GM18517 (cell line): ENCODE results near the gene TMEM248.
"Not testable (repeated sequence)": the region's sequence is repeated elsewhere in the genome, so short reads cannot be mapped to it uniquely, and the experiment has no call there.

Experiments used
- ATAC-seq: cut with Tn5 transposase; IDR thresholded peaks from one replicate; pipeline ENCODE4 v1.9.1; 2021; ENCODE audit warnings: mild to moderate bottlenecking, moderate library complexity; ENCODE audit not compliant: unreplicated experiment

Gene TMEM248, protein sequence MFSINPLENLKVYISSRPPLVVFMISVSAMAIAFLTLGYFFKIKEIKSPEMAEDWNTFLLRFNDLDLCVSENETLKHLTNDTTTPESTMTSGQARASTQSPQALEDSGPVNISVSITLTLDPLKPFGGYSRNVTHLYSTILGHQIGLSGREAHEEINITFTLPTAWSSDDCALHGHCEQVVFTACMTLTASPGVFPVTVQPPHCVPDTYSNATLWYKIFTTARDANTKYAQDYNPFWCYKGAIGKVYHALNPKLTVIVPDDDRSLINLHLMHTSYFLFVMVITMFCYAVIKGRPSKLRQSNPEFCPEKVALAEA

DNA sequence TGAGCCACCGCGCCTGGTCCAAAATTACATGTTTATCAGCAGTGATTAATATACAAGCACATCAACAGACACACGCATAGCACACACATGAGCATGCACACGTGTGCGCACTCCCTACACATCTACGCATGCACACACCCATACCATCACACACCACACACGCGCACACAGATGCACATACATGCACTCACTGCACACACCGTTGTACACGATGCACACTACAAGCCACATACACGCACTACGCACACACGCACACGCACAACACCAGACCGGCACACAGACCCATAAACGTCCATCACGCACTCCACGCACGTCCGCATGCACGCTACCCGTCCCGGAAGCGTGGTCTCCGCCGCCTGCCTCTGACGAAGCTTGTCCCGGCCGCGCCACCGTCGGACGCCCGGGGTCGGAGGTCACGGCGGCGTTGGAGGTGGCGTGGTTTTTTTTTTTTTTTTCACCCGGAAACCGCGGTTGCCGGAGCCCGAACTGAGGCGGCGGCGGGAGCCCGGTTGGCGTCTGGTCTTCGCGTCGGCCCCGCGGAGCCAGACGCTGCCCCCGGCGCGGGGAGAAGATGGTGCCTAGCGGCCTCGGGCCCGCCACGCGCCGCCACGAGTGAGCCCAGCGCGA, at the start of gene TMEM248:
Gene TMEM248, plus strand, starts transcription at position 457 of the 627 bp plus-strand sequence. CDS start 20,641 bp downstream, outside the sequence.
- peak; percentile 72 for ATAC-seq

DNA sequence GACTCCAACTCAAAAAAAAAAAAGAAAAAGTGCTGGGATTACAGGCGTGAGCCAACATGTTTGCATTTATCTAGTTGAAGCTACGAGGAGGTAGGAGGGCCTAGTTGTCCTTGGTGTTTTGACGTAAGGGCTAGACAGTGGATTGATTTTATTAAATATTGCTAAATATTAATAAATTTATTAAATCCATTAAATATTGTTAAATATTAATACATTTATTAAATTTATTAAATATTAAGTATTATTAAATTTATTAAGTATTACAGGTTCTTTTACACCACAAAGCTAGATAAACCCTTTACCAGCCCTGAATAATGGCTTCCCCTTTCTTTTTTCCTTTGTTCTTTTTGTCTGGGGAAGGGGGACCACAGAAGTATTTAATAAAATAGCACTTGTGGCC, 47.5 kb upstream of the TMEM248 start:
- no peak for ATAC-seq

DNA sequence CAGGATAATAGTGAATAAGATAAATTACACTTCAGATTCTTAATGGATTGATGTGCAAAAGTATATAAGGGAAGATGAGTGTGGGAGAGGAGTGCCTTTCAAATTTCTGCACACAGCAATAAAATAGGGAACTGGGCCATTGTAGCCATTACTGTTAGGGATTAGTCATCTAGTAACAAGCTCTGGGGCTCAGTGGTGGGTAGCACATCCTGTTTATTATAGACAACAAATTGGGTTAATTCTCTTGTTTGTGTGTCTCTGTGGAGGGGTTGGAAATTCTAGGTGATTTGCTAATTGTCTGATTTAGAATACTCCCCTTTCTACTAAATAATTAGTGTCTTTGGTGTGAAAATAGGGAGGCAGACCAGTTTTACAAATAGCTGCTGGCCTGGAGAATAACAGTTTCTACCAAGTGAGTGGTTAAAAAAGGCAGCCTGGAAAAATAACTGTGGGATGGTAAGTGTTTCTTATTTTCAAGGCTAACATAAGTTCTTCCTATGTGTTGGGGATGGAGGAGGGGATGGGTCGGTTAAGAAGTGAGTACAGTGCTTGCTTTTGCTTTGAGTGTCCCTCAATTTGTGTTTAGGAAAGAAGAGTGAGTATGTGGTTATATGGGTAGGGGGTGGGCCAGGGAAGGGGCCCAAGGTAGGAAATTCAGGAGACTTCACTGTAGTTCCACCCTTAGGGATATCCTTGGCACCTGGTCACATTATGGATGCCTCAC, 43.3 kb upstream of the TMEM248 start:
- ATAC-seq, result peak; percentile 95

DNA sequence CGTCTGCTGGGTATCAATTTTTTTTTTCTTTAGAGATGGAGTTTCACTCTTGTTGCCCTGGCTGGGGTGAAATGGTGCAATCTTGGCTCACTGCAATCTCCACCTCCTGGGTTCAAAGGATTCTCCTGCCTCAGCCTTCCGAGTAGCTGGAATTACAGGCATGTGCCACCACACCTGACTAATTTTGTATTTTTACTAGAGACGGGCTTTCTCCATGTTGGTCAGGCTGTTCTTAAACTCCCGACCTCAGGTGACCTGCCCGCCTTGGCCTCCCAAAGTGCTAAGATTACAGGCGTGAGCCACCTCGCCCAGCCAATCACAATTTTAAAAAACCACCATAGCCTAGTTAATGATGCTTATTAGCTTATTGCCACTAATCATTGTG, 42.7 kb upstream of the TMEM248 start:
- not testable (repeated sequence) for ATAC-seq

DNA sequence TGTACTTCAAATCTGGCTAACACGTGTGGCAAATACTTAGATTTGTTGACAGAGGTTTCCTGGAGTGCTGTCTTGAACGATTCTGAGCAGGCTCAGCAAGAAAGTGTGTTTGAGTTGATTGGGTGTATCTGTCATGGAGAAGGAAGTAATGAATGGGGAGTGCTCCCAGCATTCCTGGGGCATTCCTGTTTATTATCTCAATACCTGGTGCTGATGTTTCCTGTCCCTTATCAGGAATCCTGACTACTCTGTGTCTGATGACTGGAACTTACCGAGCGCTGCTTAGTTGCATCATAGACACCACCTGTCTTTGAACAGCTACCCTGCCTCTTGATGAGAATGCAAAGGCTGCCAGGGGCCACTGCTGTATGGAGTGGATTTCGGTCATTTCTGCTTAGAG, 41.0 kb upstream of the TMEM248 start:
- ATAC-seq, result no peak

DNA sequence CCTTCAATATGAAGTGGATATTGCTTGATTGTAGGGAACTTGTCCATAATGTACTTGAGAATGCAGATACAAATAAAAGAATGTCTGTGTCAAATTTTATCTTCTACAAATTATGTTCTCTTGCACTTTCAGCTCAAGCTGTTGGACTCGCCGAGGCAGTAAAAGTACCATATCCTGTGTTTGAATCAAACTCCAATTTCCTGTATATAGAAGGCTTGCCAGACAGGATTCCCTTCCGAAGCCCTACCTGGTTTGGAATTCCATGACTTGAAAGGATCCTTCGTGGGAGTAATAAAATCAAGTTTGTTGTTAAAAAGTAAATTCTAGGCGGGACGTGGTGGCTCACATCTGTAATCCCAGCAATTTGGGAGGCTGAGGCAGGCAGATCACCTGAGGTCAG, 40.4 kb upstream of the TMEM248 start:
- not testable (repeated sequence) for ATAC-seq

DNA sequence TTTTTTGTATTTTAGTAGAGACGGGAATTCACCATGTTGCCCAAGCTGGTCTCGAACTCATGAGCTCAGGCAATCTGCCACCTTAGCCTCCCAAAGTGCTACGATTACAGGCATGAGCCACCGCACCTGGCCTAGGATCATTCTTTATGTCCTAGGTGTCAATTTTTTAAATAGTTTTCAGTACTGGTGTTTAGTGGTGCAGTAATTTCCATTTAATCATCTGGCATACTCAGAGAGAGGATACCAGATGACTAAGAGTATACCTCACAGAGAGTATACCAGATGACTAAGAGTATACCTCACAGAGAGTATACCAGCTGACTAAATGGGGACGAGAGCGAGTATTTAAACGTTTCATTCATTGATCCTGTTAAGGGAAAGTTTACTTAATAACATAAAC, 37.3 kb upstream of the TMEM248 start:
- ATAC-seq, result no peak

DNA sequence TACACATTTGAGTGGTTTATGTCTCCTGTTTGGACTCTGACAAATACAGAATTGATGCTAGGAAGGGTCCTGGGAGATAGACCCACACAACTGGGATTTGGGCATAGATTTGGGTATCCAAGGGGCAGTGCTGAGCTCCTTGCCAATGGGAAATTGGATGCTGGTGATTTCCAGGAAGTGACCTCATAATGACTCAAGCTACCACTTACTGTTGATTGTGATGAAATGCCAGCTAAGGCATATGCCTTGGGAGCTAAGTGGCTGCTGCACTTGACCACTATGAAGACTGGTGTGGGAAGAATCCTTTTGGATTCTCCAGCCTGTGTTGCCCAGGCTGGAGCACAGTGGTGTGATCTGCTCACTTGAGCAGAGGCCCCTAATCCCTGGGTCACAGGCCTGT, 36.5 kb upstream of the TMEM248 start:
- not testable (repeated sequence) for ATAC-seq

DNA sequence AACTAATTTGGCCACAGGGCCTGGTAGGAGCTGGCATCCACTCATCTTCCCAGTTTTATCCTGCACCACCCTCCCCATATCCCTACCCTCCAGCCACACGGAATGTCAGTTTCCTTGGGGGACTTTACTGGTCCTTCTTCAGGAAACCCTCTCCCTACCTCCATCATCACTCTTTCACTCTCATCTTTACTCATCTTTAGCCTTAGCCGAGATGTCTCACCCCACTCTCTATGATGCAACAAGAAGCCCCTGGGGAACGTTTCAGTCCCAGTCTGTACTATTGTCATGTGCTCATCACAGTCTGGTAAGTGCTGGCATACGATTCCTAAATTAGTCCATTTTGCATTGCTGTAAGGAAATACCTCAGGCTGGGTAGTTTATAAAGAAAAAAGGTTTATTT, 34.9 kb upstream of the TMEM248 start:
- peak; percentile 77 for ATAC-seq

DNA sequence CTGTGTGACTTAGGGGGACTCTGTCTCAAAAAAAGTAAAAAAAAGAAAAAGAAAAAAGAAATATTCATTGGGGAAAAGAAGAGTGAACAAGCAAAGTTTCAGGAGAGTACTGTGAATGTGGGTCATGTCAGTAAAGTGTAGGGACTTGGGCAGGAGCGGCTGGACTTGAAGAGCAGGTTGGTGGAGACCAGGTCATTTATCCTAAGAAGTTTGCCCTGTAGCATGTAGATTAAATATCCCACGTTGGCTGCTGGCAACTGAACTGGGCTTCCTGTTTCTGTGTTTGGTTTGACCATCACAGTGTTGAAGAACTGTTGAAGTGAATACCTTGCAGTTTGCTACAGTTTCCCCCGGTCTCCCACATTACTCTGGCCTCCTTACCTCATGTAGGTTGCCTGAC, 32.8 kb upstream of the TMEM248 start:
- not testable (repeated sequence) for ATAC-seq

DNA sequence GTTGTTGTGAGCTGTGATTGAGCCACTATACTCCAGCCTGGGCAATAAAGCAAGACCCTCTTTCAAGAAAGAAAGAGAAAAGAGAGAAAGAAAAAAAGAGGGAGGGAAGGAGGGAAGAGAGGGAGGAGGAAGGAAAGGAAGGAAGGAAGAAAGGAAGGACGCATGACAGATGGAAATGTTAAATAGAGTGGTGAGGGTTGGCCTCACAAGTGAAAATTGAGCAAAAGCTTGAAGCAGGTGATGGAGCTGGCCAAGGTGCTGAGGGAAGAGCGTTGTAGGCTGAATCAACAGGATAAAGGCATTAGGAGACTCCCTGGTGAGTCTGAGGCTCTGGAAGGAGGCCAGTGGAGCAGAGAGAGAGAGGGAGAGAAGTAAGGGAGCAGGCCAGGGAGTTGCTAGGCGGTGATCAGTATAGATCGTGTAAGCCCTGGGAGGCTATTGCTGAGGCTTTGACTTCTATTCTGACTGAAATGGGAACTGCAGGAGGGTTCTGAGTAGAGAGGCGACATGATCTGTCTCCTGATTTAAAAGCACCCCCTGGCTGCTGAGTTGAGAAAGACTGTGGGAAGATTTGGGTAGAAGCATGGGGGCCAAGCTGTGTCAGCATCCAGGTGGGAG, 26.5 kb upstream of the TMEM248 start:
- no peak for ATAC-seq

DNA sequence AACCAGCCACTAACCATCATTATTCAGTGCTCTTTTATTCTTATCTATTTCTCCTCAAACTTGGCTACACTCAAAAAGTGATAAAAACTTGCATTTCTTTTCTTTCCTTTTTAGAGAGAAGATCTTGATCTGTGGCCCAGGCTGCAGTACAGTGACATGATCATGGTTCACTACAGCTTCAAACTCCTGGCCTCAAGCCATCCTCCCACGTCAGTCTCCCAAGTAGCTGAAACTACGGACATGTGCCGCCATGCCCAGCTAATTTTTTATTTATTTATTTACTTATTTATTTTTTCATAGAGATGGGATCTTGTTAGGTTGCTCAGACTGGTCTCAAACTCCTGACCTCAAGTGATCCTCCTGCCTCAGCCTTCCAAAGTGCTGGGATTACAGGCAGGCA, 24.6 kb upstream of the TMEM248 start:
- ATAC-seq, result no peak

DNA sequence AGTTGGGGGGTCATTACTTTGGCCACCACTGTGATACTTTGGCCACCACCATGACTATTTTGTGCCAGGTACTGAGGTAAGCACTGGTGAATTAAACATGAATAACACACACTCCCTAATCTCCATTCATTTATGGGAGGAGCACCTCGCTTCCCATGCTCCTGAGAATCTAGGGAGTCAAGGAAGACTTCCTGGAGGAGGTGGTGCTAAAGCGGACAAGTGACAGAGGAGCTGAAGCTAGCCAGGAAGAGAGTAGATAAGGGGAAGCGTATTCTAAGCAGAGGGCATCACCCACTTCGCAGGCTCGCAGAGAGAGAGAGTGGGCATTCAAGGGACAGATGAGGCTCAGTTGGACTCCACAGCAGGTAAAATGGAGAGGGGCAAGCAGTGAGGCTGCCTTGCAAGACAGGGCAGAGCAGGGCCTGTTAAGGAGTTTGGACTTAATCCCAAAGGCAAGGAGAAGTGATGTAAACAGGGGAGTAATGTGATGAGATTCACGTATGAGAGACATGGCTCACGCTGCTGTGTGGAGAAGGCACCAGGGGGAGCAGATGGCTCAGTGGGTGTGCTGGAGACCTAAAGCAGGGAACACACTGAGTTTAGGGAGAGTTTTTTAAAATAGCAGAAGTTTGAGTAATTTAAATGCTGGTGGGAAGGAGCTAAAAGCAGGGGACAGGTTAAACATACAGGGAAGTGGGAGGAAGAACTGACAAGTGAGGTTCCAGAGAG, 21.3 kb upstream of the TMEM248 start:
- ATAC-seq, result no peak

DNA sequence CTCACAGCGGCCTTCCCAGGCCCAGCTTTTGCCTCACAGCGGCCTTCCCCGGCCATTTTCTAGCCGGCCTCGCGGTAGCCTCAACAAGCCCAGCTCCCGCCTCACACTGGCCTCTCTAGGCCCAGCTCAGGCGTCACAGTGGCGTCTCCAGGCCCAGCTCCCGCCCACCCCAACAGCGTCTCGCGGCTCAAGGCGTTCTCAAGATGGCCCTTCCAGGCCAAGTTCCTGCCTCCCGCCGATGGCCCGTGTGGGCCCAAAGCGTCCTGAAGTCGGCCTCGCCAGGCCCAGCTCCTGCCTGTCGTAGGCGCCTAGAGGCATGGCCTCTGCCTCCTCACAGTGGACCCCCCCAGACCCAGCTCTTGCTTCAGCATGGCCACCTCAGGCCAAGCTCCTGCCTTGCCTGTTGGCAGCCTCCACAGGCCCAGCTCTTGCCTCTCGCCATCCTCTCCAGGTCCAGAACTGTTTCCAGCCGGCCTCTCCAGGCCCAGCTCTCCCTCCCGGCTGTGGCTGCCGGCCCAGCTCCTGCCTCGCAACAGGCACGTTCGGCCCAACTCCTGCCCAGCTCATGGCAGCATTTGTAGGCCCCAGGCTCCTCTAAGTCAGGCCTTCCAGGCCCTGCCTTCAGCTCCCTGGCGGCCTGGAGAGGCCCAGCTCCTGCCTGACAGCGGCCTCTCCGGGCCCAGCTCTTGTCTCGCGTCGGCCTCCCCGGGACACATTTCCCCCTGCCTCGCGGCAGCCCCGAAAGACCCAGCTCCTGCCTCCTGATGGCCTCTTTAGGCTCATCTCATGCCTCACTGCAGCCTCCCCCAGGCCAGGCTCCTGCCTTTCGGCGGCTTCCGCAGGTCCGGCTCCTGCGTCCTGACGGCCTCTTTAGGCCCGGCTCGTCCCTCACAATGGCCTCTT, 18.8 kb upstream of the TMEM248 start:
- no peak for ATAC-seq

DNA sequence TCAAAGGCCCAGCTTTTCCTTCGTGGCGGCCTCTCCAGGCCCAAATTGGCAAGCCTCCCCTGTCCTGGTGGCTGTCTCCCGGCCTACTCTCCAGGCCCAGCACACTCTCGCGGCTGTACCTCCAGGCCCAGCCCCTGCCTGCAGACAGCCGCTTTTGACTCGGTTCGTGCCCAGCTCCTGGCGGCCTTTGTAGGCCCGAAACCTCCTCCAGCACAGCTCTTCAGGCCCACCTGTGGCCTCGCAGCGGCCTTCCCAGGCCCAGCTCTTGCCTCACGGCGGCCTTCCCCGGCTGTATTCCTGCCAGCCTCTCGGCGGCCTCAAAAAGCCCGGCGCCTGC, 18.2 kb upstream of the TMEM248 start:
- ATAC-seq, result no peak

DNA sequence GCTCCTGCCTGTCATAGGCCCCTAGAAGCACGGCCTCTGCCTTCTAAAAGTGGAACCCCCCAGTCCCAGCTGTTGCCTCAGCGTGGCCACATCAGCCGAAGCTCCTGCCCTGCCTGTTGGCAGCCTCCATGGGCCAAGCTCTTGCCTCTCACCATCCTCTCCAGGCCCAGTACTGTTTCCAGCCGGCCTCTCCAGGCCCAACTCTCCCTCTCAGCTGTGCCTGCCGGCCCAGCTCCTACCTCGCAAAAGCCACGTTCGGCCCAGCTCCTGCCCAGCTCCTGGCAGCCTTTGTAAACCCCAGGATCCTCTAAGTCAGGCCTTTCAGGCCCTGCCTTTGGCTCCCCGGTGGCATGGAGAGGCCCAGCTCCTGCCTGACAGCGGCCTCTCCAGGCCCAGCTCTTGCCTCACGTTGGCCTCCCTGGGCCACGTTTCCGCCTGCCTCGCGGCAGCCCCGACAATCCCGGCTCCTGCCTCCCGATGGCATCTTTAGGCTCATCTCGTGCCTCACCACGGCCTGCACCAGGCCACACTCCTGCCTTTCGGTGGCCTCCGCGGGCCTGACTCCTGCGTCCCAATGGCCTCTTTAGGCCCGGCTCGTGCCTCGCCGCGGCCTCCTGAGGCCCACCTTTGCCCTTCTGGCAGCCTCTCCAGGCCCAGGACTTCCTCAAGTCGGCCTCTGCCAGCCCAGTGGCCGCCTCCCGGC, 17.5 kb upstream of the TMEM248 start:
- no peak for ATAC-seq

DNA sequence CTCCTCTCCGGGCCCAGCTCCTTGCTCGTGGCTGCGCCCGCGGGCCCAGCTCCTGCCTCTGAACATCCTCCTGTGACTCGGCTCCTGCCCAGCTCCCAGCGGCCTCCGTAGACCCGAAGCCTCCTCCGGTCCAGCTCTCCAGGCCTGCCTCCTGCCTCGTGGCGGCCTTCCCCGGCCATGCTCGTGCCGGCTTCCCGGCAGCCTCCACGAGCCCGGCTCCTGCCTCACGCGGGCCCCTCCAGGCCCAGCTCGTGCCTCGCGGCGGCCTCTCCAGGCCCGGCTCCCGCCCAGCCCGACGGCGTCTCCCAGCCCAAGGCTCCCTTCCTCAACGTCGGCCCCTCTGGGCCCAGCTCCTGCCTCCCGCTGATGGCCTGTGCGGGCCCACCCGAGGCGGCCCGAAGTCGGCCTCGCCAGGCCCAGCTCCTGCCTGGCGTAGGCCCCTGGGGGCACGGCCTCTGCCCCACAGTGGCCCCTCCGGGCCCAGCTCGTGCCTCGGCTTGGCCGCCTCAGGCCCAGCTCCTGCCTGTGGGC, 16.9 kb upstream of the TMEM248 start:
- ATAC-seq, result no peak

DNA sequence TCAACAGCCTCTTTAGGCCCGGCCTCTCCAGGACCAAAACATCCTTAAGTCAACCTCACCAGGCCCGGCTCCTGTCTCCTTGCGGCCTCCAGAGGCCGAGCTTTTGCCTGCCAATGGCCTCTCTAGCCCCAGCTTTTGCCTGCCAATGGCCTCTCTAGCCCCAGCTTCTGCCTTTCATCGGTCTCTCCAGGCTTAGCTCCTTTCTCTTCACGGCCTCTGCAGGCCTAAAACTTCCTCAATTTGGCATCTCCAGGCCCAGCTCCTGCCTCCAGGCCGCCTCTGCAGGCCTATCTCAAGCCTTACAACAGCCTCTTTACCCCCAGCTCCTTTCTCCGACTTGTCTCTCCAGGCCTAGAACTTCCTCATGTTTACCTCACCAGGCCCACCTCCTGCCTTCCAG, 15.7 kb upstream of the TMEM248 start:
- no peak for ATAC-seq

DNA sequence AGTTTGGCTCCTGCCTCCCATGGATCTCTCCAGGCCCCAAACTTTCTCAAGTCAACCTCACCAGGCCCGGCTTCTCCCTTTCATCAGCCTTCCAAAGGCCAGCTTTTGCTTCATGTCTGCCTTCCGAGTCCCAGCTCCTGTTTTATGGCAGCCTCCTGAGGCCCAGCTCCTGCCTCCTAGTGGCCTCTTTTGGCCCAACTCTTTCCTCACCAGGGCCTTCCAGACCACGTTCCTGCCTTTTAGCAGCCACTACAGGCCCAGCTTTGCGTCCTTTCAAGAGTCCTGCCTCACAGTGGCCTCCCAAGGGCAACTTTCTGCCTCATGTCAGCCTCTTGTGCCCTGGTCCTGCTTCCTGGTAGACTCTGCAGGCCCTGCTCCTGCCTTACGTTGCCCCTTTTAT, 15.3 kb upstream of the TMEM248 start:
- ATAC-seq, result no peak
